A549 (cell line): ENCODE results near the gene MAP3K2. TPM values are rescaled to one million over a fixed set of nuclear protein-coding genes. Genes with fewer than 3 reads are reported as not detected.

ENCODE experiments used
- ATAC-seq, 2 experiments: fragments of 200-7000 bp in 1 of 2; fragments of >200 bp in 1 of 2; cut with Nextera tagmentation in 1 of 2; cut with Tn5 transposase in 1 of 2; 3 replicates each; pipeline versions ENCODE4 v1.8.0 to v1.9.1; 2018 to 2020; ENCODE audit warnings: mild to moderate bottlenecking in 1 of 2, moderate library complexity in 1 of 2
- CTCF ChIA-PET: fragments of 300-600 bp; sonication (Branson Sonifier 250); formaldehyde crosslinking; extraction: SDS; loops from one replicate; lab custom pipeline; 2021; ENCODE audit warnings: antibody characterized with exemption, inconsistent platforms; lab: Yijun Ruan, JAX
- POLR2A ChIA-PET: fragments of 350-600 bp; formaldehyde crosslinking; extraction: SDS; loops from one replicate; lab custom pipeline; 2021; ENCODE audit warnings: antibody characterized with exemption, inconsistent platforms; lab: Yijun Ruan, JAX
- DNase-seq, 2 experiments: peaks; one replicate each; pipeline versions ENCODE4 v3.0.0 to v3.0.0-alpha.2; 2011 to 2016; ENCODE audit warnings: low read depth in 1 of 2, low spot score in 1 of 2
- FAIRE-seq: peaks from 2 replicates; lab custom pipeline; 2011; peaks lifted over from hg19 to GRCh38; lab: Jason Lieb, UNC
- H3K27ac ChIP-seq, 2 experiments: fragments of >200 bp; sonication (Bioruptor Twin); formaldehyde crosslinking; 3 replicates each; pipeline ENCODE4 v1.5.1; 2016 to 2017
- H3K4me1 ChIP-seq: fragments of >200 bp; sonication (Bioruptor Twin); formaldehyde crosslinking; 3 replicates; pipeline ENCODE4 v1.6.1; 2016
- H3K4me2 ChIP-seq: fragments of >200 bp; sonication (Bioruptor Twin); formaldehyde crosslinking; 3 replicates; pipeline ENCODE4 v1.6.1; 2016
- H3K4me3 ChIP-seq: fragments of >200 bp; sonication (Bioruptor Twin); formaldehyde crosslinking; 3 replicates; pipeline ENCODE4 v1.5.1; 2016
- H3K9me3 ChIP-seq: fragments of >200 bp; sonication (Bioruptor Twin); formaldehyde crosslinking; 3 replicates; pipeline ENCODE4 v1.6.1; 2016
- CBX2 ChIP-seq: fragments of 200-600 bp; sonication (generic); IDR thresholded peaks from 2 replicates; pipeline ENCODE4 v1.6.1; 2016; ENCODE audit warnings: low read depth, mild to moderate bottlenecking, borderline replicate concordance
- CBX8 ChIP-seq: fragments of 200-600 bp; sonication (generic); IDR thresholded peaks from 2 replicates; pipeline ENCODE4 v1.6.1; 2016
- EHF ChIP-seq: fragments of 250-450 bp; sonication (Bioruptor Pico); IDR thresholded peaks from 2 replicates; pipeline ENCODE4 v1.5.0; 2020; ENCODE audit warnings: mild to moderate bottlenecking
- EP300 ChIP-seq, 2 experiments: fragments of >200 bp; sonication (Bioruptor Twin); formaldehyde crosslinking; IDR thresholded peaks; 2 replicates in 1 of 2; 3 replicates in 1 of 2; pipeline ENCODE4 v1.6.1; 2016 to 2017
- ESRRA ChIP-seq: fragments of 150-350 bp; IDR thresholded peaks from 2 replicates; pipeline ENCODE4 v1.6.1; 2014; ENCODE audit warnings: mild to moderate bottlenecking, low read length, borderline replicate concordance
- FOXS1 ChIP-seq: fragments of 250-450 bp; sonication (Bioruptor Pico); IDR thresholded peaks from 2 replicates; pipeline ENCODE4 v1.5.0; 2020; ENCODE audit warnings: mild to moderate bottlenecking, moderate library complexity
- HDAC2 ChIP-seq: fragments of 200-600 bp; sonication (generic); IDR thresholded peaks from 2 replicates; pipeline ENCODE4 v1.6.1; 2016
- HEYL ChIP-seq: fragments of 250-450 bp; sonication (Bioruptor Pico); IDR thresholded peaks from 2 replicates; pipeline ENCODE4 v1.8.0; 2021; ENCODE audit warnings: mild to moderate bottlenecking, moderate library complexity
- HOXB13 ChIP-seq: fragments of 250-450 bp; sonication (Bioruptor Pico); IDR thresholded peaks from 2 replicates; pipeline ENCODE4 v1.5.0; 2020; ENCODE audit warnings: low read depth, mild to moderate bottlenecking, moderate library complexity
- JUNB ChIP-seq: fragments of >200 bp; sonication (Bioruptor Twin); formaldehyde crosslinking; IDR thresholded peaks from 2 replicates; pipeline ENCODE4 v1.6.1; 2016
- KDM5A ChIP-seq: fragments of 200-600 bp; sonication (generic); IDR thresholded peaks from 2 replicates; pipeline ENCODE4 v1.6.1; 2016; ENCODE audit warnings: antibody characterized with exemption, mild to moderate bottlenecking
- MAZ ChIP-seq: fragments of 150-350 bp; IDR thresholded peaks from 2 replicates; pipeline ENCODE4 v1.6.1; 2014; ENCODE audit warnings: antibody characterized with exemption, low read depth, low read length, borderline replicate concordance
- POLR2A ChIP-seq: IDR thresholded peaks from 2 replicates; pipeline ENCODE4 v1.6.1; 2012; ENCODE audit warnings: mild to moderate bottlenecking, low read length
- POLR2AphosphoS2 ChIP-seq: conservative IDR thresholded peaks from 2 replicates; pipeline ENCODE4 v1.6.1; 2012; ENCODE audit warnings: low read length, improper control_type of control experiment, inconsistent platforms
- RAD21 ChIP-seq, 2 experiments: fragments of >200 bp in 1 of 2; sonication (Bioruptor Twin) in 1 of 2; formaldehyde crosslinking in 1 of 2; IDR thresholded peaks in 1 of 2; conservative IDR thresholded peaks in 1 of 2; 2 replicates in 1 of 2; 3 replicates in 1 of 2; pipeline ENCODE4 v1.6.1; 2012 to 2018; ENCODE audit warnings: inconsistent platforms in 1 of 2
- RARB ChIP-seq: fragments of 250-450 bp; sonication (Bioruptor Pico); IDR thresholded peaks from 2 replicates; pipeline ENCODE4 v1.8.0; 2021; ENCODE audit warnings: mild to moderate bottlenecking, moderate library complexity
- RCOR1 ChIP-seq: fragments of 150-350 bp; IDR thresholded peaks from 2 replicates; pipeline ENCODE4 v1.6.1; 2014; ENCODE audit warnings: antibody characterized with exemption, low read length, low read depth
- RFX5 ChIP-seq: fragments of 450-650 bp; IDR thresholded peaks from 2 replicates; pipeline ENCODE4 v1.7.1; 2014; ENCODE audit warnings: antibody characterized with exemption, mild to moderate bottlenecking, moderate library complexity
- SMC3 ChIP-seq: fragments of >200 bp; sonication (Bioruptor Twin); formaldehyde crosslinking; IDR thresholded peaks from 3 replicates; pipeline ENCODE4 v1.6.1; 2018; ENCODE audit warnings: inconsistent platforms
- TFCP2L1 ChIP-seq: fragments of 250-450 bp; sonication (Bioruptor Pico); IDR thresholded peaks from 2 replicates; pipeline ENCODE4 v1.5.0; 2021; ENCODE audit warnings: mild to moderate bottlenecking
- WGBS: methylation state at CpG from one replicate; pipeline ENCODE4 v1.1.6; 2017; ENCODE audit errors: missing lambda C conversion rate; 5-methylcytosine and 5-hydroxymethylcytosine counted together
- polyA plus RNA-seq, 4 experiments: library from polyadenylated mRNA; depleted of rRNA in 3 of 4; stranded (reverse); fragments of >200 nt; fragmentation: RNase III in 1 of 4; extraction: RNeasy Plus Mini Kit Qiagen cat#74134 plus additional on column Dnase treatment in 1 of 4; gene quantifications; 2 replicates in 3 of 4; 3 replicates in 1 of 4; pipeline ENCODE4 v1.2.3, GENCODE V29; 2011 to 2017
- TF ChIP-seq, protein P1 (sequence below): fragments of 150-350 bp; IDR thresholded peaks from 2 replicates; pipeline ENCODE4 v1.6.1; 2014; ENCODE audit warnings: low read depth, mild to moderate bottlenecking, low read length
- TF ChIP-seq, protein P2 (sequence below): IDR thresholded peaks from 2 replicates; pipeline ENCODE4 v1.6.1; 2012
- TF ChIP-seq, protein P3 (sequence below): fragments of >200 bp; sonication (Bioruptor Twin); formaldehyde crosslinking; IDR thresholded peaks from 3 replicates; pipeline ENCODE4 v1.5.1; 2016
- TF ChIP-seq, protein P4 (sequence below): IDR thresholded peaks from 2 replicates; pipeline ENCODE4 v1.6.1; 2012

The MAP3K2 gene
- polyA plus RNA-seq, 2 of the 4 experiments (the other 2 are of a cell fraction) = 12.3 to 29.7 TPM

DNA sequence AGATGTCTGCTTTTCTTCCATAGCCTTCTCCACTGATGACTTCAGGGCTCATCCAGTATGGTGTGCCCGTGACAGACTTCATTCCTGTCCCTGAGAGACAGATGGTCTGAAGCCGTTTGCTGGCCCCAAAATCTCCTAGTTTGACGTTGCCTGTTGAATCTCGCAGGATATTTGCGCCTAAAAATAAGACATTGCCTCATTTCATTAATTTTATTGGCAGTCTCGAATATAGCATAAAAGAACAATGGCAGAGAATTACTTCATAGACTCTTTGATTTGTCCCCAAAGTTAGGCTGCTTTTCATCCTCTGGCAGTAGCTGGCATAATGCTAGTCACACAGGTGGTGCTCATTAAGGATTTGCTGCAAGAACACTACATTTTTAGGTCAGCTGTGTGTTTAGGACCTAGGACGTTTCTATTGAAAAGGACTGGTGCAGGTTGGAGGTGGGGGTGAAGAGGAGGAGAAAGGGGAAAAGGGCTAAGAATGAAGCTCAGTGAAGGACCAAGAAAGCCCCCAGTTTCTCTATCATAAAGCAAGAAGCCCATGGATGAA, 79.1 kb downstream of the MAP3K2 start (continued):
- TF ChIP-seq RCOR1 = no peak
- no peak for TF ChIP-seq CBX8
- TF ChIP-seq, protein P1, sequence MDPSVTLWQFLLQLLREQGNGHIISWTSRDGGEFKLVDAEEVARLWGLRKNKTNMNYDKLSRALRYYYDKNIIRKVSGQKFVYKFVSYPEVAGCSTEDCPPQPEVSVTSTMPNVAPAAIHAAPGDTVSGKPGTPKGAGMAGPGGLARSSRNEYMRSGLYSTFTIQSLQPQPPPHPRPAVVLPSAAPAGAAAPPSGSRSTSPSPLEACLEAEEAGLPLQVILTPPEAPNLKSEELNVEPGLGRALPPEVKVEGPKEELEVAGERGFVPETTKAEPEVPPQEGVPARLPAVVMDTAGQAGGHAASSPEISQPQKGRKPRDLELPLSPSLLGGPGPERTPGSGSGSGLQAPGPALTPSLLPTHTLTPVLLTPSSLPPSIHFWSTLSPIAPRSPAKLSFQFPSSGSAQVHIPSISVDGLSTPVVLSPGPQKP = no peak
- TF ChIP-seq RAD21 (conservative IDR thresholded peaks at IDR 0.05 in 1 of 2, IDR thresholded peaks at IDR 0.05 in 1 of 2) = no peak
- no peak for TF ChIP-seq RFX5
- no peak for TF ChIP-seq POLR2AphosphoS2
- no peak for TF ChIP-seq EHF (CRISPR knock-in tag)
- TF ChIP-seq EP300 (IDR thresholded peaks at IDR 0.05) = no peak

DNA sequence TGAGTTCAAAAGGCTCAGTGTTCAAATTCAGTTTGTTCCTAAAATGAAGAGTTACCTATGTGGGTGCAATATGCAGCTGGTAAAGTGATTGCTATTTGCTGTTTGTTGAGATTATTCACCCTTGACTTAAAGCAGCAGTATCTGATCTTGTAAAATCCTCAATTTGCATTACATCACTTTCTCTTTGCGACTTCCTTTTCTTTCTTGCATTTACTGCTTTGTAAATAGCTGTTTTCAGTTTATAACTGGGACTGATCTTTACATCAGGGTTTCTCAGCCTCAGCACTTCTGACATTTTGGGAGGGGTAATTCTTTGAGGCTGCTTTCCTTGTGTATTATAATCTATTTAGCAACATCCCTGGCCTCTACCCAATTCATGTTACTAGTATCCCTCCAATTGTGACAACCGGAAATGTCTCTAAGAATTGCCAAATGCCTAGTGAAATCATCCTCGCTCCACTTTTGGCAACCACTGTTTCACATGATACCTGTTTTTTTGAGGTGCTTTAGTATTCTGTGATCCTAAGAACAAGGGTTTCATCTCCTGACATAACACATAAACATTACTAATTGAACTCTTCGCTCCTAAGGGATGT, 81.7 kb downstream of the MAP3K2 start:
- no peak overlapping the region for H3K4me3 ChIP-seq
- CTCF ChIA-PET = interaction anchor here (1.7 kb wide), 1 partner anchor 109 kb away, joined by 5 read pairs; no protein-coding TSS in a partner anchor
- no peak overlapping the region for H3K4me2 ChIP-seq
- no peaks in the 10 kb centered on the region for H3K4me1 ChIP-seq
- H3K27ac ChIP-seq = no peak overlapping the region
- ATAC-seq = no peak
- no peak for DNase-seq
- H3K9me3 ChIP-seq = no peaks in the 10 kb centered on the region
- TF ChIP-seq CBX2 (no peak), RARB (CRISPR knock-in tag) (no peak), HDAC2 (no peak), MAZ (no peak), FOXS1 (CRISPR knock-in tag) (no peak), RAD21 (conservative IDR thresholded peaks at IDR 0.05 in 1 of 2, IDR thresholded peaks at IDR 0.05 in 1 of 2) (no peak), TFCP2L1 (no peak), KDM5A (no peak), ESRRA (no peak), JUNB (no peak), HEYL (CRISPR knock-in tag) (no peak), SMC3 (no peak), HOXB13 (no peak), CBX8 (no peak), POLR2A (no peak), POLR2AphosphoS2 (no peak)
- TF ChIP-seq, protein P2, sequence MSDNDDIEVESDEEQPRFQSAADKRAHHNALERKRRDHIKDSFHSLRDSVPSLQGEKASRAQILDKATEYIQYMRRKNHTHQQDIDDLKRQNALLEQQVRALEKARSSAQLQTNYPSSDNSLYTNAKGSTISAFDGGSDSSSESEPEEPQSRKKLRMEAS = no peak
- TF ChIP-seq, protein P3, sequence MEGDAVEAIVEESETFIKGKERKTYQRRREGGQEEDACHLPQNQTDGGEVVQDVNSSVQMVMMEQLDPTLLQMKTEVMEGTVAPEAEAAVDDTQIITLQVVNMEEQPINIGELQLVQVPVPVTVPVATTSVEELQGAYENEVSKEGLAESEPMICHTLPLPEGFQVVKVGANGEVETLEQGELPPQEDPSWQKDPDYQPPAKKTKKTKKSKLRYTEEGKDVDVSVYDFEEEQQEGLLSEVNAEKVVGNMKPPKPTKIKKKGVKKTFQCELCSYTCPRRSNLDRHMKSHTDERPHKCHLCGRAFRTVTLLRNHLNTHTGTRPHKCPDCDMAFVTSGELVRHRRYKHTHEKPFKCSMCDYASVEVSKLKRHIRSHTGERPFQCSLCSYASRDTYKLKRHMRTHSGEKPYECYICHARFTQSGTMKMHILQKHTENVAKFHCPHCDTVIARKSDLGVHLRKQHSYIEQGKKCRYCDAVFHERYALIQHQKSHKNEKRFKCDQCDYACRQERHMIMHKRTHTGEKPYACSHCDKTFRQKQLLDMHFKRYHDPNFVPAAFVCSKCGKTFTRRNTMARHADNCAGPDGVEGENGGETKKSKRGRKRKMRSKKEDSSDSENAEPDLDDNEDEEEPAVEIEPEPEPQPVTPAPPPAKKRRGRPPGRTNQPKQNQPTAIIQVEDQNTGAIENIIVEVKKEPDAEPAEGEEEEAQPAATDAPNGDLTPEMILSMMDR = no peak
- TF ChIP-seq, protein P4, sequence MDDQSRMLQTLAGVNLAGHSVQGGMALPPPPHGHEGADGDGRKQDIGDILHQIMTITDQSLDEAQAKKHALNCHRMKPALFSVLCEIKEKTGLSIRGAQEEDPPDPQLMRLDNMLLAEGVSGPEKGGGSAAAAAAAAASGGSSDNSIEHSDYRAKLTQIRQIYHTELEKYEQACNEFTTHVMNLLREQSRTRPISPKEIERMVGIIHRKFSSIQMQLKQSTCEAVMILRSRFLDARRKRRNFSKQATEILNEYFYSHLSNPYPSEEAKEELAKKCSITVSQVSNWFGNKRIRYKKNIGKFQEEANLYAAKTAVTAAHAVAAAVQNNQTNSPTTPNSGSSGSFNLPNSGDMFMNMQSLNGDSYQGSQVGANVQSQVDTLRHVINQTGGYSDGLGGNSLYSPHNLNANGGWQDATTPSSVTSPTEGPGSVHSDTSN = no peak
- no peak for FAIRE-seq
- 88% methylated on average over 4 of the region's 4 CpGs for WGBS
- POLR2A ChIA-PET = no interaction called here
